Measurements from ENCODE around the gene CEP76. TPM values are rescaled to one million over a fixed set of nuclear protein-coding genes. Genes with fewer than 3 reads are reported as not detected.
A peak's percentile ranks its signal among the peaks of the same experiment; 100 is the strongest.

CEP76 gene
- total RNA-seq, 4 donors from 2014 or later, result 6.8 to 14.2 (median 9.6) TPM

DNA sequence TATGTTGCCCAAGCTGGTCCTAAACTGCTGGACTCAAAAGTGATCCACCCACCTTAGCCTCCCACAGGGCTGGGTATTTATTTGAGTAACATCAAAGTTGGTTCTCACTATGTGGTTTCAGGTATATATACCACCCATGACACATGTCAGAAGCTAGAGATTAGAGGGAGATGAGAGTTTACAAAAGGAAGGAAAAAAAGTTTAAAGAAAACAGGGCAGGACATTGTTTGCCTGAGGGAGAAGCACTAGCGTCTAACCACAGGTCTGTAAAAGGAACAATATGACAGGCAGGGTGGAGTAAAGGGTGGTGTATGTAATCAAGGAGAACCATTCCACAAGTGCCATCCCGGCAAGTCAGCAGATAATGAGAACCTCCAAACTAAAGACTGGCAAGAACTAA, 8.5 kb downstream of the CEP76 start:
- Histone ChIP-seq H3K27me3 (no peaks in the 10 kb centered on the region), H3K36me3 (peaks cover 0 to 66% of the 10 kb centered on the region in 2 donors), H3K4me1 (no peaks in the 10 kb centered on the region), H3K9me3 (no peaks in the 10 kb centered on the region), H3K27ac (no peak overlapping the region), H3K4me3 (no peak overlapping the region)
- 56 to 79% methylated on average over 2 of the region's 2 CpGs for WGBS, 2 donors (ENCODE audit: low coverage in 1 of 2)
- TF ChIP-seq EP300 (IDR thresholded peaks at IDR 0.05), result no peak
- no peak for TF ChIP-seq POLR2AphosphoS5 (IDR thresholded peaks at IDR 0.05)
- TF ChIP-seq, protein P1, sequence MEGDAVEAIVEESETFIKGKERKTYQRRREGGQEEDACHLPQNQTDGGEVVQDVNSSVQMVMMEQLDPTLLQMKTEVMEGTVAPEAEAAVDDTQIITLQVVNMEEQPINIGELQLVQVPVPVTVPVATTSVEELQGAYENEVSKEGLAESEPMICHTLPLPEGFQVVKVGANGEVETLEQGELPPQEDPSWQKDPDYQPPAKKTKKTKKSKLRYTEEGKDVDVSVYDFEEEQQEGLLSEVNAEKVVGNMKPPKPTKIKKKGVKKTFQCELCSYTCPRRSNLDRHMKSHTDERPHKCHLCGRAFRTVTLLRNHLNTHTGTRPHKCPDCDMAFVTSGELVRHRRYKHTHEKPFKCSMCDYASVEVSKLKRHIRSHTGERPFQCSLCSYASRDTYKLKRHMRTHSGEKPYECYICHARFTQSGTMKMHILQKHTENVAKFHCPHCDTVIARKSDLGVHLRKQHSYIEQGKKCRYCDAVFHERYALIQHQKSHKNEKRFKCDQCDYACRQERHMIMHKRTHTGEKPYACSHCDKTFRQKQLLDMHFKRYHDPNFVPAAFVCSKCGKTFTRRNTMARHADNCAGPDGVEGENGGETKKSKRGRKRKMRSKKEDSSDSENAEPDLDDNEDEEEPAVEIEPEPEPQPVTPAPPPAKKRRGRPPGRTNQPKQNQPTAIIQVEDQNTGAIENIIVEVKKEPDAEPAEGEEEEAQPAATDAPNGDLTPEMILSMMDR (IDR thresholded peaks at IDR 0.05), result no peak
- TF ChIP-seq POLR2A (IDR thresholded peaks at IDR 0.05), result no peak
- no peak for ATAC-seq

DNA sequence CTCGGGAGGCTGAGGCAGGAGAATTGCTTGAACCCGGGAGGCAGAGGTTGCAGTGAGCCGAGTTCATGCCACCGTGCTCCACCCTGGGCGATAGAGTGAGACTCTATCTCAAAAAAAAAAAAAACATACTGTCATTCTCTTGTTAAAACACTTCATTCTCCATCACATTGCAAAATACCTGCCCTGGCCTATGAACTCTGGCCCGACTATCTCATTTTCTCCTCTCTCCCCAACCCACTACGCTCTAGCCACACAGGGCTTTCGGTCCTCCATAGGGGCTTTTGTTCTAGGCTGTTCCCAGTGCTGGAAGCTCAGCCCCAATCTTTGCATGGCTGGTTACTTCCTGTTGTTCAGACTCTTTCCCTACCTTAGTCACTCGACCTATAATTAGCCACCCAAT, 10.3 kb downstream of the CEP76 start:
- TF ChIP-seq POLR2AphosphoS5 (IDR thresholded peaks at IDR 0.05) (no peak), POLR2A (IDR thresholded peaks at IDR 0.05) (no peak), EP300 (IDR thresholded peaks at IDR 0.05) (no peak)
- TF ChIP-seq, protein P1 (IDR thresholded peaks at IDR 0.05), result no peak
- no peaks in the 10 kb centered on the region for H3K27me3 ChIP-seq
- peaks cover 0 to 59% of the 10 kb centered on the region in 2 donors for H3K36me3 ChIP-seq
- no peaks in the 10 kb centered on the region for H3K9me3 ChIP-seq
- WGBS, 2 donors (ENCODE audit: low coverage in 1 of 2), result 82 to 96% methylated on average over 6 to 9 of the region's 9 CpGs
- no peaks in the 10 kb centered on the region for H3K4me1 ChIP-seq
- H3K27ac ChIP-seq, result no peak overlapping the region
- H3K4me3 ChIP-seq, result no peak overlapping the region
- ATAC-seq, result no peak

DNA sequence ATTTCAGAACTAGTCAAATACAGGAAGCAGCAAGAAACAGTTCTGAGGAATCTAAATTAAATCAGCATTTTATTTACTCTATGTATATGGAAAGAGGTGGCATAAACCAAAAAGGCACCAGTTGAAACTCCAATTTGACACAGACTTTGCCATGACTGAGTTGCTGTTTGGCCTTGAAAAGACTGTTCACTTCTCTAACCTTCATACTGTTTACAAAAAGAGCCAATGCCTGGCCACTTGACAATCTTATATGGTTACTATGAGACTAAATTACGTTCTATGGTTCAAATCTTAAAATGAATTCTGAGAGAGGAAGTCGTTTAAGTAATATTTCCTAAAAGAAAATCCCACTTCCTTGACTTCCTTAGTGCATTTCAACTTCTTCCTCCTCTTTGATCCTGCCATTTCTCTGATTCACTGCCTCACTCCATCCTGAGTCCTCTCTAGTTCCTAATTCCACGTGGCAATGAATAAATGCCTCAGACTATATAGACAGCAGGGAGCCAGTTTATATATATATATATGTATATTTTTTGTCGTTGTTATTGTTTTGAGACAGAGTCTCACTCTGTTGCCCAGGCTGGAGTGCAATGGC, 13.2 kb downstream of the CEP76 start:
- Histone ChIP-seq H3K36me3 (peaks cover 0 to 52% of the 10 kb centered on the region in 2 donors), H3K4me3 (no peak overlapping the region), H3K9me3 (no peaks in the 10 kb centered on the region), H3K27ac (no peak overlapping the region), H3K27me3 (no peaks in the 10 kb centered on the region), H3K4me1 (no peaks in the 10 kb centered on the region)
- TF ChIP-seq POLR2AphosphoS5 (IDR thresholded peaks at IDR 0.05), result no peak
- TF ChIP-seq, protein P1 (IDR thresholded peaks at IDR 0.05), result no peak
- TF ChIP-seq POLR2A (IDR thresholded peaks at IDR 0.05), result no peak
- TF ChIP-seq EP300 (IDR thresholded peaks at IDR 0.05), result no peak
- no peak for ATAC-seq
- WGBS, 2 donors (ENCODE audit: low coverage in 1 of 2), result 63 to 84% methylated on average over 4 of the region's 4 CpGs

DNA sequence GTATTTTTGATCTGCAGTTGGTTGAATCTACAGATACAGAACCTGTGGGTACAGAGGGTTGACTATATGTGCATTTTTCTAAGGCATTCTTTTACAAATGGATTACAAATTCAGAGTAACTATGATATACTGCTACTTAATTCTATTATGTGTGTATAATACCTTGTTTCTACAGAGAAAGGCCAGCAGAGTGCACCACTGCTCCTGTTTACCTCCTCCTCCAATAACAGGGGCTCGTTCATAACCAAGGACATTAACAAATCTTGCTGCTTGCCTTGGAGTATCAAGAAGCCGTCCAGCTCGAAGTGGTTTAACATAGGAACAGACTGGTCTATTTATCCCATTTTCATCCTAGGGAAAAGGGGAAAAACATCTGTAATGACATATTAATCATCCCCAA, 16.4 kb downstream of the CEP76 start:
- Histone ChIP-seq H3K4me1 (no peaks in the 10 kb centered on the region), H3K9me3 (no peaks in the 10 kb centered on the region), H3K27me3 (no peaks in the 10 kb centered on the region), H3K36me3 (peaks cover 0 to 58% of the 10 kb centered on the region in 2 donors), H3K27ac (no peak overlapping the region), H3K4me3 (no peak overlapping the region)
- WGBS, 2 donors (ENCODE audit: low coverage in 1 of 2), result 76 to 87% methylated on average over 3 of the region's 3 CpGs
- TF ChIP-seq POLR2AphosphoS5 (IDR thresholded peaks at IDR 0.05), result no peak
- no peak for TF ChIP-seq POLR2A (IDR thresholded peaks at IDR 0.05)
- TF ChIP-seq EP300 (IDR thresholded peaks at IDR 0.05), result no peak
- TF ChIP-seq, protein P1 (IDR thresholded peaks at IDR 0.05), result no peak
- no peak for ATAC-seq

DNA sequence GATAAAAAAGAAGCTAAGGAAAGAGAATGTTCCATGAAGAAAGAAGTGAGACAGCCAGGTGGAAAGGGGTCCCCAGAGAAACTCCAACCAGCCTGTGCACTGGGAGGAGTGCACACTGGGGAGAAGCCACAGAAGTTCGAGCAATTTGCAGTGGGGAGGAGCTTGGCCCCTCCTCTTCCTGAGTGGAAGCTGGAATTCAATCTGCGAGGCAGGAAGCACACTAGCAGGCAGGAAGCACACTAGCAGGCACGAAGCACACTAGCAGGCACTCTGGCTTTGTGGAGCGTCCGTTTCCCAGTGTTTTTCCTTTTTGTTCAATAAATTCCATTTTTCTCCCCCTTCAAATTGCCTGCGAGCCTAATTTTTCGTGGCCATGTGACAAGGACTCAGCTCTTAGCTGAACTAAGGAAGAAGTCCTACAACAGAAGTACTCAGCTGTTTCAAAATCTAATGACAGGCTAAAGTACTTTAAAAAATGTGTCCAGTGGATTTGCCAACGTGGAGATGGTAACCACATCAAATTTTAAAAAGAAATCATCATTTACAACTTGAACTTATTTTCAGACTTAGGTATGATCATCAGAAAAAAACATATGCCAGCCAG, 23.2 kb downstream of the CEP76 start:
- 5 to 33% methylated on average over 8 of the region's 8 CpGs for WGBS, 2 donors (ENCODE audit: low coverage in 1 of 2)
- Histone ChIP-seq H3K27me3 (no peaks in the 10 kb centered on the region), H3K4me1 (peaks cover 0 to 13% (median 0%) of the 10 kb centered on the region in 3 donors), H3K27ac (peak overlapping the region; percentile 43 to 77 (median 72)), H3K36me3 (peaks cover 0 to 81% of the 10 kb centered on the region in 2 donors), H3K4me3 (peak overlapping the region in 1 of 2 donors; percentile 20), H3K9me3 (no peaks in the 10 kb centered on the region)
- peak; percentile 90 for ATAC-seq
- TF ChIP-seq POLR2AphosphoS5 (IDR thresholded peaks at IDR 0.05) (peak; percentile 60), POLR2A (IDR thresholded peaks at IDR 0.05) (peak in 1 of 2 donors; percentile 30), EP300 (IDR thresholded peaks at IDR 0.05) (no peak)
- TF ChIP-seq, protein P1 (IDR thresholded peaks at IDR 0.05), result no peak

Measured in gastroesophageal sphincter (tissue), 4 donors.